Measurements from ENCODE around the gene CHN1. TPM values are rescaled to one million over a fixed set of nuclear protein-coding genes. Genes with fewer than 3 reads are reported as not detected.
A peak's percentile ranks its signal among the peaks of the same experiment; 100 is the strongest.

CHN1 gene
- total RNA-seq, 4 donors from 2014 or later = 7.8 to 9.7 (median 9.4) TPM

DNA sequence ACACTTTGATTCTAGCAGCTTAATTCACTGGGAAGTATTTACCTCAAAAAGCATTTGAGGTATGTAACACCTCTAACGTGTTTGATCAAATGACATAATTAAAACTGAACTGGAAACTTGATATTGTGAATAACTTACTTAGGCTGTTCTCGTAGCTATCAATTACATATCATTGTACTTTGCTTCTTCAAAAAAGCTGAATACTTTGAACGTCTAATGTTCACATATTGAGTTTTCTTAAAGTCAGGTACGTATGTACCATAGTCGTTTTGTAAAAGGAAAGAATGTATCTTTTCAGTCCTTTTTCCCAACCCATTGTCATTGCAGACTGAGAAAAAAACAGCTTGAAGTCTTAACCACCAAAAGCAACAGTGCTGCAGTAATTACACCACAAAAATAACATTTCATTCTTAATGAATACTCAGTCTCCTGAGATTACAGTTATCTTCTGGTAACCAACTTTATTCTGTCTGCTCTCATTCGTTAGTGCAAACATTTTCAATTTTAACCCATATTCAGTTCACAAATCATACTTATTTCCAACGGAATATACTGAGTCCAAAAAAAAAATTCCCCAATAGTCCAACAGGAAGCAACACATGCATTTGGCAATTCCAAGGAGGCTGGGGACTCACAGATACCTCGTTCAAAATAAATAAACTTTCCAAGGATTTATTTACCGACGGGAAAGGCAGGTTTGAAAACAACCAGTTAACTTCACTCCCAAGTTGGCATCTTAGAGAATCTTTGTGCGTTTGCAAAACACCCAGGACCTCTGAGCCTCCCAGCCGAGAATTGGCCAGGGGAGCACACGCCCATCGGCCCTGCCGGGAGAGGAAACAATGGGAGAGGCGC is 1.1 kb downstream of the CHN1 start:
- intact Hi-C loops (cut with DNase I) = no loop called here

DNA sequence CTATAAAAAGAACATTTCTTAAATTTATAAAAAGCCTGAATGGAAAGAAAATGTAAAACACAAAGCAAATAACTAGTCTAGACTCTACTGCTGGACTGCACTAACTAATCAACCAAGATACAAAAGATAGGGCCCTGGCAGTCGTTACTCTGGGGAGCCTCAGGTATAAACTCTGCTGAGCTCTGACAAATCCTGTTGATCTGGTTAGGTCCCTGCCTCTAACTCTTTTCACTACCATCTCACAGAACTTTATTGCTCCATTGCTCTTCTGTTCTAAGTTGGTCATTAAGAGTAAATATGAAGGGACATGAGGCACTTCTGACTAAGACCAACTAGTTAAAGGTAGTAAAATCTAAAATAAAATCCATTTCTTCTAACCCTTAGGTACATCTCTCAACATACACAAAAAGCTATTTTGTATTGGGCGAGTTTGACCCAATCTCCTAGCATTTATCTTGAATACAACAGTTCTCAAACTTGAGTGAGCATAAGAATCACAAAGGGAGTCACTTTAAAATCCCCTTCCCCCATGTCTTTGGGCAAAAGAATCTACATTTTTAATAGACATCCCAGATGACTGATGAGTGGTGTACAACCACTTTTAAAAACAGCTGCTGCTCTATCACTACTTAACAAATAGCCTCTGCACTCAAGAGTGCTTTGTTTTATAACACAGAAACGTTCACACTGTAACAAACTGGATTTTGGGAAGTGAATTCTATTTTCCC is 2.5 kb downstream of the CHN1 start:
- Histone ChIP-seq H3K27ac (no peak overlapping the region), H3K9me3 (no peaks in the 10 kb centered on the region), H3K4me3 (replicated peaks in 1 of 3) (no peak overlapping the region), H3K27me3 (no peaks in the 10 kb centered on the region), H3K36me3 (no peaks in the 10 kb centered on the region), H3K4me1 (peaks cover 0 to 16% of the 10 kb centered on the region in 2 donors)
- no peak for TF ChIP-seq POLR2A (IDR thresholded peaks at IDR 0.05)
- TF ChIP-seq, protein P1, sequence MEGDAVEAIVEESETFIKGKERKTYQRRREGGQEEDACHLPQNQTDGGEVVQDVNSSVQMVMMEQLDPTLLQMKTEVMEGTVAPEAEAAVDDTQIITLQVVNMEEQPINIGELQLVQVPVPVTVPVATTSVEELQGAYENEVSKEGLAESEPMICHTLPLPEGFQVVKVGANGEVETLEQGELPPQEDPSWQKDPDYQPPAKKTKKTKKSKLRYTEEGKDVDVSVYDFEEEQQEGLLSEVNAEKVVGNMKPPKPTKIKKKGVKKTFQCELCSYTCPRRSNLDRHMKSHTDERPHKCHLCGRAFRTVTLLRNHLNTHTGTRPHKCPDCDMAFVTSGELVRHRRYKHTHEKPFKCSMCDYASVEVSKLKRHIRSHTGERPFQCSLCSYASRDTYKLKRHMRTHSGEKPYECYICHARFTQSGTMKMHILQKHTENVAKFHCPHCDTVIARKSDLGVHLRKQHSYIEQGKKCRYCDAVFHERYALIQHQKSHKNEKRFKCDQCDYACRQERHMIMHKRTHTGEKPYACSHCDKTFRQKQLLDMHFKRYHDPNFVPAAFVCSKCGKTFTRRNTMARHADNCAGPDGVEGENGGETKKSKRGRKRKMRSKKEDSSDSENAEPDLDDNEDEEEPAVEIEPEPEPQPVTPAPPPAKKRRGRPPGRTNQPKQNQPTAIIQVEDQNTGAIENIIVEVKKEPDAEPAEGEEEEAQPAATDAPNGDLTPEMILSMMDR (IDR thresholded peaks at IDR 0.05) = no peak
- no peak for DNase-seq
- WGBS, 2 donors = 74 to 86% methylated on average over 3 of the region's 3 CpGs
- intact Hi-C loops (cut with DNase I) = no loop called here

More for the DNA sequence above, 1.1 kb downstream of the CHN1 start:
- no peak for TF ChIP-seq POLR2A (IDR thresholded peaks at IDR 0.05)
- TF ChIP-seq, protein P1 (IDR thresholded peaks at IDR 0.05) = no peak
- H3K27me3 ChIP-seq = no peaks in the 10 kb centered on the region
- DNase-seq = peak in 1 of 2 donors; percentile 12
- H3K9me3 ChIP-seq = no peaks in the 10 kb centered on the region
- H3K4me1 ChIP-seq = peaks cover 0 to 5% of the 10 kb centered on the region in 2 donors
- 30 to 34% methylated on average over 14 to 16 of the region's 16 CpGs for WGBS, 2 donors
- no peaks in the 10 kb centered on the region for H3K36me3 ChIP-seq
- H3K4me3 ChIP-seq (replicated peaks in 1 of 3) = peak overlapping the region in 2 of 3 donors; percentile 14 to 84
- H3K27ac ChIP-seq = peak overlapping the region in 2 of 3 donors; percentile 27 to 84

DNA sequence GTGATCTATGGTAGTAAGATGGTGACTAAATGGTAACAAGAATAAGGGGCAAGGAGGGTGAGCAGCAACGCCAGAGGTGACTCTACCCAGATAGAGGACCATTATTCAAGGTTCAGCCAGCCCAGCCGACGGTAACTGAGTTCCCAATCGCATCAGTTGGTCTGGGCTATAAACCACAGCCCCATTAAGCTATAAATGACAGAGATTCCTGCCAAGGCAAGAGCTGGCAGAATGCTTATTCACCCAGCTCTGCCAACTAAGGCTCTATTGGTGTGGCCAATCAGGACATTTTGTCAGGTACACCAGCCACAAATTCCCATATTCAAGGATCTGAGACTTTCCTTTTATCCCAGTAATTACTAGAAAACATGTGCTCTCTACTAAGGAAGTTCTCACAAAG is 3.6 kb downstream of the CHN1 start:
- H3K27ac ChIP-seq = no peak overlapping the region
- intact Hi-C loops (cut with DNase I) = no loop called here

DNA sequence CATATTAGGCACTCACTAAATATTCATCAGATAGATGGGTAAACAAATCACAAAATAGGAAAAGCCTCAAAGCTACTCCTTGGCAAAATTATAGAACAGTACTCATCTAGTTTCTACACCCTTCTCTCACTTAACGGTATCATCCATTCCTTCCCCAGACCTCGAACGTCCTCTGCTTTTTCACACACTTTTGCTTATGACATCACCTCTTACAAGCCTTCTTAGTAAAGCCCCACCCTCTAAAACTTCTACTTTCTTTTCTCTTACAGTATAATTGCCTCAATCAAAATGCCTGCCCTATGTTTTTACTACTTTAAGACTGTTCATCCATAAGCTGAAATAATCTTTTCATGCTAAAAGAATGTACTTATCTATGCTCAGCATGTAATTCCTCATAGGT is 8.1 kb downstream of the CHN1 start:
- H3K36me3 ChIP-seq = no peaks in the 10 kb centered on the region
- TF ChIP-seq, protein P1 (IDR thresholded peaks at IDR 0.05) = no peak
- no peak for TF ChIP-seq POLR2A (IDR thresholded peaks at IDR 0.05)
- H3K4me3 ChIP-seq (replicated peaks in 1 of 3) = no peak overlapping the region
- 85 to 88% methylated on average over 3 of the region's 3 CpGs for WGBS, 2 donors
- H3K27me3 ChIP-seq = no peaks in the 10 kb centered on the region
- peaks cover 0 to 12% of the 10 kb centered on the region in 2 donors for H3K4me1 ChIP-seq
- H3K9me3 ChIP-seq = no peaks in the 10 kb centered on the region
- DNase-seq = no peak
- H3K27ac ChIP-seq = no peak overlapping the region
- intact Hi-C loops (cut with DNase I) = no loop called here

More for the DNA sequence above, 3.6 kb downstream of the CHN1 start:
- Histone ChIP-seq H3K9me3 (no peaks in the 10 kb centered on the region), H3K4me3 (replicated peaks in 1 of 3) (no peak overlapping the region), H3K27me3 (no peaks in the 10 kb centered on the region), H3K4me1 (peaks cover 0 to 16% of the 10 kb centered on the region in 2 donors), H3K36me3 (no peaks in the 10 kb centered on the region)
- TF ChIP-seq POLR2A (IDR thresholded peaks at IDR 0.05) = no peak
- TF ChIP-seq, protein P1 (IDR thresholded peaks at IDR 0.05) = no peak
- no peak for DNase-seq
- 93 to 96% methylated on average over 4 of the region's 4 CpGs for WGBS, 2 donors

Measured in thyroid gland (tissue), 4 donors.